Muscle of leg (tissue), 11 donors: ENCODE measurements around the gene TCF7. TPM values are rescaled to one million over a fixed set of nuclear protein-coding genes. Genes with fewer than 3 reads are reported as not detected.

ENCODE experiments used
- DNase-seq: peaks from one replicate; pipeline ENCODE4 v3.0.0; 2013
- H3K27ac ChIP-seq: one replicate; pipeline ENCODE4 v1.5.1; 2013; ENCODE audit warnings: mild to moderate bottlenecking, low read length, control low read depth
- H3K27me3 ChIP-seq: one replicate; pipeline ENCODE4 v1.6.1; 2013; ENCODE audit warnings: low read length; ENCODE audit not compliant: control insufficient read depth, insufficient read depth
- H3K36me3 ChIP-seq: one replicate; pipeline ENCODE4 v1.6.1; 2013; ENCODE audit warnings: low read length; ENCODE audit not compliant: control insufficient read depth, insufficient read depth
- H3K4me1 ChIP-seq: one replicate; pipeline ENCODE4 v1.6.1; 2013; ENCODE audit warnings: low read length; ENCODE audit not compliant: control insufficient read depth, insufficient read depth
- H3K4me3 ChIP-seq: one replicate; pipeline ENCODE4 v1.5.1; 2013; ENCODE audit warnings: low read length, control low read depth
- H3K9me3 ChIP-seq: replicated peaks from 2 replicates; pipeline ENCODE4 v1.6.1; 2013; ENCODE audit warnings: low read depth, low read length; ENCODE audit not compliant: control insufficient read depth
- WGBS: methylation state at CpG from one replicate; pipeline ENCODE4 v1.1.5; 2013; ENCODE audit warnings: missing lambda C conversion rate; ENCODE audit not compliant: insufficient coverage; 5-methylcytosine and 5-hydroxymethylcytosine counted together
- polyA plus RNA-seq, 8 donors: library from polyadenylated mRNA; unstranded; fragments of 120-200 nt; gene quantifications; one replicate each; pipeline versions ENCODE4 v1.2.1 to v1.2.3, GENCODE V29; 2013; ENCODE audit warnings: inconsistent platforms in 1 of 8, low replicate concordance in 1 of 8; ENCODE audit not compliant: insufficient read length in 8 of 8, insufficient read depth in 1 of 8
- total RNA-seq: library from RNA; stranded (reverse); fragments of 120-200 nt; gene quantifications from one replicate; pipeline ENCODE4 v1.2.4, GENCODE V29; 2013

TCF7 gene
- total and polyA plus RNA-seq, 9 donors: 0.84 to 4.7 (median 2.0) TPM

DNA sequence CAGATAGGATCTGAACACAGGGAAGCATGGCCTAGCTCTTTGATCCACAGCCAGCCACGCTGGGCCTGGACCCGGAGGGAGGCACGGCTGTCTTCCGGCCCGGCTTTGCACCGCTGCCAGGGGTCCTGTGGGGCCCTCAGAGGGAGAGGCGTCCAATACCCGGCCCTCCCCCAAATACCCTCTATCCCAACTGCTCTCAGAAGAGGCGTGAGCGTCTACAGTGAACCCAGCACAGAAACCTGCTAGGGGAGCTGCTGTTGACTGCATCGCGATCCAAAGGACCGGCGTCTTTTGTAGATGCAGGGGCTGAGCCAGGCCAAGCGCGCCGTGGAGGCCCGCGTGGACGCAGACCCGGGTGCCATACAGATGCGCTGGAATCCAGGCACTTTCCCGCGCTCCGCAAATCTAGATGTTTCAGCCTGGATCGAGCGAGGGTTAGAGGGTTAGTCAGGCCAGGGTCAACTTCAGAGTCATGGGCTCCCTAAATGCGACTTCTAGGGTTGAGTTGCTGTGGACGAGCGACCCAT is 1.1 kb upstream of the TCF7 start:
- no peak for DNase-seq
- H3K27me3 ChIP-seq: peaks cover 56% of the 10 kb centered on the region

DNA sequence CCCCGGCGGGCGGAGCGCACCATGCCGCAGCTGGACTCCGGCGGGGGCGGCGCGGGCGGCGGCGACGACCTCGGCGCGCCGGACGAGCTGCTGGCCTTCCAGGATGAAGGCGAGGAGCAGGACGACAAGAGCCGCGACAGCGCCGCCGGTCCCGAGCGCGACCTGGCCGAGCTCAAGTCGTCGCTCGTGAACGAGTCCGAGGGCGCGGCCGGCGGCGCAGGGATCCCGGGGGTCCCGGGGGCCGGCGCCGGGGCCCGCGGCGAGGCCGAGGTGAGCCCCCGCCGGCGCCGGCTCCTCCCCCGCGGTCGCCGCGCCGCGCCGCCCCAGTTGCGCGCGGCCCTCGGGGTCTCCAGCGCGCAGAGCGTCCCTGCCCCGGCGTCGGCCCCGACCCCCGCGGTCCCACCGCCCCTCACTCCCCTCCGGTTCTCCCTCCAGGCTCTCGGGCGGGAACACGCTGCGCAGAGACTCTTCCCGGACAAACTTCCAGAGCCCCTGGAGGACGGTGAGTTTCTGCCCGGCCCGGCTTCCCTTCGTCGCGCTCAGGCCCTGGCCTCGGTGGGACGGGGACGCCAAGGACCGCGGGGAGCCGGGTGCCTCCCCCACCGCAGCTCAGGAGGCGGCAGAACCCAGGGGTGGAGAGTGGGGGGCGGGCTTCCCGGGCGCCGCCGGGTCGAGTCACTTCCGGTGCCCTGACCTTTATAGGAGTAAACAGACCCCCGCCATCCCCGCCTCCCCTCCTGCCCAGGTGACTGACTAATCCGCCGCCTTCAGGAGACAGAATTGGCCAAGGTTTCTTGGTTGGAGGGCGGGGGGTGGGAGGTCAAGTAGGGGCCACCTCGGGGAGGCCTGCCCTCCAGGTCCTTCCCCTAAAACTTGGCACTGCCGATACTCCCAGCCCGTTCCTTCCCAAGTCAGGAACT is 665 bp downstream of the TCF7 start:
- Histone ChIP-seq H3K4me3 (peak overlapping the region; percentile 39), H3K9me3 (no peaks in the 10 kb centered on the region), H3K4me1 (peaks cover 26% of the 10 kb centered on the region), H3K27ac (no peak overlapping the region), H3K36me3 (no peaks in the 10 kb centered on the region), H3K27me3 (peaks cover 57% of the 10 kb centered on the region)
- WGBS: under 1% methylated on average over 78 of the region's 110 CpGs
- DNase-seq: no peak

More for the DNA sequence above, 1.1 kb upstream of the TCF7 start:
- Histone ChIP-seq H3K9me3 (no peaks in the 10 kb centered on the region), H3K4me3 (no peak overlapping the region), H3K36me3 (no peaks in the 10 kb centered on the region), H3K27ac (no peak overlapping the region), H3K4me1 (peaks cover 26% of the 10 kb centered on the region)
- 4% methylated on average over 22 of the region's 30 CpGs for WGBS

- WGBS: 30% methylated on average over 5 of the region's 13 CpGs
- no peaks in the 10 kb centered on the region for H3K36me3 ChIP-seq
- peak overlapping the region; percentile 39 for H3K4me3 ChIP-seq
- H3K27me3 ChIP-seq: peaks cover 52% of the 10 kb centered on the region
- H3K4me1 ChIP-seq: peaks cover 26% of the 10 kb centered on the region
- DNase-seq: no peak
- no peaks in the 10 kb centered on the region for H3K9me3 ChIP-seq
- H3K27ac ChIP-seq: no peak overlapping the region
These were observed 1.3 kb downstream of the TCF7 start for GRCh38 chr5:134115806-134116175.

- Histone ChIP-seq H3K27me3 (peaks cover 48% of the 10 kb centered on the region), H3K4me3 (no peak overlapping the region), H3K27ac (no peak overlapping the region), H3K4me1 (peaks cover 26% of the 10 kb centered on the region), H3K9me3 (no peaks in the 10 kb centered on the region), H3K36me3 (no peaks in the 10 kb centered on the region)
- DNase-seq: no peak
- 77% methylated on average over 9 of the region's 10 CpGs for WGBS
These were observed 1.8 kb downstream of the TCF7 start for GRCh38 chr5:134116286-134116685.

- H3K27ac ChIP-seq: no peak overlapping the region
- no peak overlapping the region for H3K4me3 ChIP-seq
- H3K9me3 ChIP-seq: no peaks in the 10 kb centered on the region
- peaks cover 24% of the 10 kb centered on the region for H3K4me1 ChIP-seq
- DNase-seq: no peak
- WGBS: 85% methylated on average over 4 of the region's 12 CpGs
- peaks cover 42% of the 10 kb centered on the region for H3K27me3 ChIP-seq
- no peaks in the 10 kb centered on the region for H3K36me3 ChIP-seq
These were observed 2.6 kb downstream of the TCF7 start for GRCh38 chr5:134116789-134117761.

DNA sequence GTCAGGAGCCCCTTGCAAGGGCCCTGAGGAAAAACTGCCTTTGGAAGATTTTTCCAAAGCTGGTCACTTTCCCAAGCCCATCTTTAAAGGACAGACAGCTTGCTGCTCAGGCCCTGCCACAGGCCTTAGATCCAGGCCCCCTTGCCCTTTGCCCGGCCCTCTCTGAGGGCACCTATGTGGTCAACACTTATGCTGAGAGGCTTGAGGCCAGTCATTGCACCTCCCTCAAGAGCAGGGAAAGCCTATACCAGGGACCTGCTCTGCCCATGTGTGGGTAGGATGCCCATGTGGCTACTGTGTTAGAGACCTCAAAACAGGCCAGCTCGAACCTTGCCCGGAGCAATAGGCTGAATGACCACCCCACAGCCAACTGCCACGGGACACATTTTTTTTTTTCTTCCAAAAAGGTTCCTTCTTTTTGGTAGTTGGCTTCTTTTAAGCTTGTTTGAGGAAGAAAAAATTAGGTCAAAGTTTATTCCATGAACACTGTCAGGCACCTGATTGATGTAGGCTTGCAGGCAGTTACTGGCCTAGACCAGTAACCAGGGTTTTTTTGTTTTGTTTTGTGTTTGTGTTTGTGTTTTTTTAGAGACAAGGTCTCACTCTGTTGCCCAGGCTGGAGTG is 3.8 kb downstream of the TCF7 start:
- WGBS: 100% methylated on average over 1 of the region's 4 CpGs
- H3K4me3 ChIP-seq: no peak overlapping the region
- H3K4me1 ChIP-seq: peaks cover 16% of the 10 kb centered on the region
- H3K27me3 ChIP-seq: peaks cover 31% of the 10 kb centered on the region
- H3K9me3 ChIP-seq: no peaks in the 10 kb centered on the region
- no peak overlapping the region for H3K27ac ChIP-seq
- DNase-seq: no peak
- H3K36me3 ChIP-seq: peaks cover 5% of the 10 kb centered on the region

DNA sequence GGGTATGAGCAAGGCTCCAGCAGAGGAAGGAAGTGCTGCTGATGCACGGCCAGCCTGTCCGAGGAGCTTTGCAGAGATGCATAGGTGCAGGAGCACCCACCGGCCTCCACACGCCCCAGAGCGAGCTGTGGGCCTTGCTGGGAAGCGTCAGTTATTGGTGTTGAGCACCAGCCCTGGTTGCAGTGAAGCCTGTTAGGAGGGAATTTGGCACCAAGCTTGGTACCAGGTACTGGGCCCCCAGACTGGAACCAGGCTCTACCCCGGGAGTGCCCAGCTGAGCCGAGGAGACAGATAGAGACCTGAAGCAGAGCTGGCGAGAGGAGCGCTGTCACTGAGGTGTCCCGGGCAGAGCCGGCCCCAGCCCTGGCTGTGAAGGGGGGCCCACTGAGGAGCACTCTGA is 5.2 kb downstream of the TCF7 start:
- no peak overlapping the region for H3K27ac ChIP-seq

DNA sequence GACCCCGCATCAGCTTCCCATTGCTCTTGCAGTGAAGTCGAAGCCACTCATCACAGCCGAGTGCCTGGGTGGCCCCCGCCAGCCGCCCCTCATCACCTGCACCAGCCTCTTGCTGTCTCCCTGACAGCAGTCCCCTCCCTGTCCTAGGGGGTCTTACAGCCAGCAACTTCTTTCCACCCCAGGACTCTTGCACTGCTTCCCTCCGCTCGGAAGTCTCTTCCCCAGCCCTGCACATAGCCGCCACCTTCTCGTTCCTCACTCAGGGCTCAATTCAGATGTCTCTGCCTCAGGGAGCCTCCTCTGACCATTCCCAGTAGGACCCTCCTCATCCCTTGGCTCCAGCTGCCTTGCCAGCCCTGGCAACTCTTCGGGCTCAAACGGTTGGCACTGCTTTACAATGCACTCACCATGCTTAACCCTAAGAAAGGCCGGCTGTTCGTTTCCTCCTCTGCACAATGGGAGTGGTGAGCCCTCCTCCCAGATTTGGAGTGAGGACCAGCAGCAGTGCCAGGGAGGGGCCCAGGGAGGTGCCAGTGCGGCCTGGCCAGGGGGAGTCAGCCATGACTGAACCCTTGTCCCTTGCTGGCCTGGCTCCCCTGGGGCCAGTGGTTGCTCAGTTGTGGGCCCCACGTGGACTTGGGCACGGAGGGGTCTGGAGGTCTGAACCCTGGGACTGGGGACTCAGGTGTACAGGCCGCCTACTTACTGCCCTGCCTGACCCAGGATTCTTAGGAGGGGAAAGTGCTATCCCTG is 6.1 kb downstream of the TCF7 start:
- 83% methylated on average over 14 of the region's 17 CpGs for WGBS
- Histone ChIP-seq H3K4me3 (no peak overlapping the region), H3K4me1 (peaks cover 14% of the 10 kb centered on the region), H3K27me3 (peaks cover 15% of the 10 kb centered on the region), H3K9me3 (no peaks in the 10 kb centered on the region), H3K27ac (no peak overlapping the region), H3K36me3 (peaks cover 5% of the 10 kb centered on the region)
- DNase-seq: no peak

More for the DNA sequence above, 5.2 kb downstream of the TCF7 start:
- no peak for DNase-seq
- peaks cover 21% of the 10 kb centered on the region for H3K27me3 ChIP-seq
- no peaks in the 10 kb centered on the region for H3K9me3 ChIP-seq
- no peak overlapping the region for H3K4me3 ChIP-seq
- H3K4me1 ChIP-seq: peaks cover 10% of the 10 kb centered on the region
- WGBS: 88% methylated on average over 12 of the region's 12 CpGs
- H3K36me3 ChIP-seq: peaks cover 5% of the 10 kb centered on the region

DNA sequence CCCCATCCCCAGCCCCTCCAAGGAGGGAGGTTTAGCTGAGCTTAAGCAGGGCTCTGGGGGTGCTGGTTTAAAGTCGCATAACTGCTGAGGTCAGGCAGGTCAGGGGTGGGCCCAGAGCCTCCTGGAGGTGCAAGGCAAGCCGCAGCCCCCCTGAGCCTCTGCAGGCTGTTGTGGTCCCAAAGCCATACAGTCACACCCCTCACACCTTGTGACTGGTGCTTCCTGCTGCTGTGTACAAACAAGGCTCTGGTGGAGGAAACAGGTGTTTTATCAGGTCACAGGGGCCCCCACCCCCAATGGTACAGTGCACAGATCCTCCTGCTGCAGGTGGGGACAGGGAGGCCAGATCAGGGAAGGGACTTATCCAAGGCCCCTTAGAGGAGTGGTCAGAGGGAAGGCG is 8.0 kb downstream of the TCF7 start:
- H3K4me1 ChIP-seq: peaks cover 22% of the 10 kb centered on the region
- H3K27ac ChIP-seq: no peak overlapping the region
- DNase-seq: no peak
- H3K27me3 ChIP-seq: peaks cover 3% of the 10 kb centered on the region
- peaks cover 8% of the 10 kb centered on the region for H3K36me3 ChIP-seq
- no peak overlapping the region for H3K4me3 ChIP-seq
- H3K9me3 ChIP-seq: no peaks in the 10 kb centered on the region
- 63% methylated on average over 3 of the region's 3 CpGs for WGBS
